ACC112 (cell line): Measurements from ENCODE around the gene PLPP4.
"Not testable (repeated sequence)": the region's sequence is repeated elsewhere in the genome, so short reads cannot be mapped to it uniquely, and the experiment has no call there.

ENCODE experiments used
- H2AFZ ChIP-seq: fragments of 200-600 bp; sonication (generic); one replicate; pipeline ENCODE4 v1.6.0; 2017; ENCODE audit warnings: antibody characterized with exemption, low read length; ENCODE audit not compliant: unreplicated experiment
- H3K27ac ChIP-seq: fragments of 200-600 bp; sonication (generic); 2 replicates; pipeline ENCODE4 v1.5.1; 2014; ENCODE audit warnings: low read depth, mild to moderate bottlenecking, antibody characterized with exemption, low read length, moderate library complexity
- H3K27me3 ChIP-seq: fragments of 200-600 bp; sonication (generic); 2 replicates; pipeline ENCODE4 v1.6.1; 2014; ENCODE audit warnings: mild to moderate bottlenecking, antibody characterized with exemption, low read length, moderate library complexity, mixed read lengths; ENCODE audit not compliant: insufficient read depth
- H3K36me3 ChIP-seq: fragments of 200-600 bp; sonication (generic); 2 replicates; pipeline ENCODE4 v1.6.1; 2016; ENCODE audit warnings: mild to moderate bottlenecking, antibody characterized with exemption, low read length, moderate library complexity, mixed read lengths; ENCODE audit not compliant: insufficient read depth
- H3K4me1 ChIP-seq: fragments of 200-600 bp; sonication (generic); one replicate; pipeline ENCODE4 v1.6.1; 2016; ENCODE audit warnings: low read length, mixed read lengths; ENCODE audit not compliant: insufficient read depth, unreplicated experiment, control insufficient read depth
- H3K4me3 ChIP-seq: fragments of 200-600 bp; sonication (generic); 2 replicates; pipeline ENCODE4 v1.5.1; 2014; ENCODE audit warnings: mild to moderate bottlenecking, low read depth, low read length
- H3K79me2 ChIP-seq: fragments of 200-600 bp; sonication (generic); one replicate; pipeline ENCODE4 v1.6.0; 2016; ENCODE audit warnings: low read length; ENCODE audit not compliant: control insufficient read depth, unreplicated experiment, insufficient read depth

The PLPP4 gene

GRCh38 chr10:120485946-120486345 lies 28.9 kb downstream of the PLPP4 start:
- Histone ChIP-seq H3K4me3 (no peak overlapping the region), H2AFZ (no peak overlapping the region), H3K27me3 (no peaks in the 10 kb centered on the region), H3K36me3 (no peaks in the 10 kb centered on the region), H3K79me2 (no peaks in the 10 kb centered on the region), H3K27ac (no peak overlapping the region), H3K4me1 (no peaks in the 10 kb centered on the region)

DNA sequence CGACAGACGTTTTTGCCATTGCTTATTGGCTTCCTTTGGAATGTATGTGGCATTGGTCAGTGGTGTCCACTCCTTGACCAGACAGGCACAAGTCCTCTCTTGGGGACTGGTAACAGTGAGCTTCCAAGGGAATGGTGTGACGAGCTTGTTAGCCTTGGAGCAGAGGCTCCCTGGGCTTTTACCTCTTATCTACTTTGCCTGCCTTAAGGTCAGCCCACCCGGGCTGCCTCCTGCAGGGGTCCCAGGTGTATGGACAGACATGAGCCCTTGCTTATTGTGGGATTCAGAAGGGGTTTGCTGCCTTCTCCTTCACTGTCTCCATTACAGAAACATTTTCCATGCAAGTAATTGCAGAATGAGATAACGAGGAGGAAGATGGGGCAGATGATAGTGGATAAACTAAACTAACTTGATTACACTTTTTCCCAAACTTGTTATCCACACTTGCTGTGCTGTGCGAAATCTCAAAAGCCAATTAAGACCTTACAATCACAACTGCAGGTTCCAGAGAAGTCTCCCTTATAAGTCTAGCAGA lies 29.7 kb downstream of the PLPP4 start:
- no peaks in the 10 kb centered on the region for H3K4me1 ChIP-seq
- no peaks in the 10 kb centered on the region for H3K36me3 ChIP-seq
- H3K27ac ChIP-seq = no peak overlapping the region
- no peak overlapping the region for H2AFZ ChIP-seq
- H3K27me3 ChIP-seq = no peaks in the 10 kb centered on the region
- H3K4me3 ChIP-seq = no peak overlapping the region
- H3K79me2 ChIP-seq = no peaks in the 10 kb centered on the region

DNA sequence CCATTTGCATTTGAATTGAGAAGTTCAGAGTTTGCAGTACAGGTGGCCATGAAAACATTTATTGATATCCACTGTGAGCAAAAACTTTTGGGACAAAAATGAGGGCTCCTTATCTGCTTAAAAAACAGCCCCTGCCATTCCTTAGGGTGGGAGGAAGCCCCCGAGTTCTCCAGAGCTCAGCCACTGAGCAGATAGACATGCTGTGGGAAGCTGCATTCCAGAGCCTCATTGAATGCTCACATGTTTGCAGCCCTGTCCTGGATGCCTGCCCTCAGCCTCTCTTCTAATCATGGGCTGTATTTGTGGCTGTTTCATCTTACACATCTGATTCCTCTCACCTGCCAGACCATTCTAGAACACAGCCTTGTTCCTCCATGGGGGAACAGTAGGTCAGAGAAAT lies 33.3 kb downstream of the PLPP4 start:
- Histone ChIP-seq H3K27me3 (no peaks in the 10 kb centered on the region), H3K27ac (no peak overlapping the region), H2AFZ (no peak overlapping the region), H3K79me2 (no peaks in the 10 kb centered on the region), H3K4me1 (no peaks in the 10 kb centered on the region), H3K4me3 (no peak overlapping the region), H3K36me3 (no peaks in the 10 kb centered on the region)

DNA sequence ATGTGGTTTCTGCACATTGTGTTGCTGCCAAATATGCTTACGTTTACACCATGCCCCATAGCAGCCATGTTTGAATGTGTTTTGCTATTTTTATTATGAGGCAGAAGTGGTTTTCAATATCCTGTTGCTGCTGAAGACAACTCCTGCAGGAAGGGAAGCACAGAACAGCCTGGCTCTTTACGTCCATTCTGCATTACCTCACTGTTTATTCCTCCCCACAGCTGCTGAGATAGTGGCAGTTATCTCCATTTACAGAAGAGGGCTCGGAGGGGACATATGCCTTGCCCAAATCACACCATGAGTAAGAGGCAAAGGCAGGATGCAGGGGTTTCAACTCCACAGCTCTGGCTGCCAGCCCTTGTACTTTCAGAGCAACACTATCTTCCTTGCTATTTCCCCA lies 35.3 kb downstream of the PLPP4 start:
- Histone ChIP-seq H2AFZ (no peak overlapping the region), H3K4me1 (no peaks in the 10 kb centered on the region), H3K36me3 (no peaks in the 10 kb centered on the region), H3K27ac (no peak overlapping the region), H3K4me3 (no peak overlapping the region), H3K79me2 (no peaks in the 10 kb centered on the region), H3K27me3 (no peaks in the 10 kb centered on the region)

DNA sequence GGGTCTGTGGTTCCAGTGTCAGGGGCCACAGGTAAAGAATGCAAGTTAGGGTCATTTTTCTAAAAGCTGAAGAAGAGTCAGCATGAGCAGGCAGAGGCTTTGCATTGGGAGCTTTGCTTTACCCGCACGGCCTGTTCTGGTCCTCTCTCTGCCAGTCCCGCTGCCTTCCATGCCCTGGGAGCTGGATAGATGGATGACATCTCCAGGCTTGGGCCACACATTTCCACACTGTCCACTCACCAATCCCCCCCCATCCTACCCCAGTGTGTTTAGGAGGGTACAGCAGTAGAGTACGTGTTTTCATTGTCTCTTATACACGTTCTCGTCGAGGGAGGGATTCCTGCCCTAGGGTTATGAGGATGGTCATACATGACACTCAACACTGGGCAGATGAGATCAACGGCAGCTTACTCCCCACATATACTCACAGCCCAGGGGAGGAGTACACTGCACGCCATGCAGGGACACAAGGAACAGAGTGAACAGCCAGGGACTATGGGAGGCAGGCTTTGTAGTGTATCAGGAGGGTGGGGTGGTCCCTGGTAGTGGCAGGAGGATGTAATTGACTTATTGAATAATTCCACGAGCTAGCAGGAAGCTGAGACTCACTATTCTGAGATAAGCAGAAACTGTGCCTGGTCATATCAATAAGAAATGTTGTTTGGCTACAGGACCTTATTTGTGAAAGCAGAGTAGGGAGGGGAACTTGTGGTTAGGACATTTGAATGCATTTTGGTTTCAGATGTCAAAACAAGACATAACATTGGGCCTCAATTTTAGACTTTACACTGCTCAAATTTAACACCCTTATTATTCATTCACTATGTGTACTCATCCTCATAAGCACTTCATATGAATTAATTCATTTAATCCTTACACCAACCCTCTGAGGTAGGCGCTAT lies 36.6 kb downstream of the PLPP4 start:
- no peak overlapping the region for H3K4me3 ChIP-seq
- H3K79me2 ChIP-seq = no peaks in the 10 kb centered on the region
- H3K27ac ChIP-seq = no peak overlapping the region
- H3K4me1 ChIP-seq = no peaks in the 10 kb centered on the region
- H3K27me3 ChIP-seq = no peaks in the 10 kb centered on the region
- no peaks in the 10 kb centered on the region for H3K36me3 ChIP-seq
- H2AFZ ChIP-seq = no peak overlapping the region

- Histone ChIP-seq H3K36me3 (no peaks in the 10 kb centered on the region), H3K79me2 (no peaks in the 10 kb centered on the region), H2AFZ (no peak overlapping the region), H3K27ac (no peak overlapping the region), H3K4me1 (no peaks in the 10 kb centered on the region), H3K27me3 (no peaks in the 10 kb centered on the region), H3K4me3 (no peak overlapping the region)
These were observed 37.3 kb downstream of the PLPP4 start for GRCh38 chr10:120494313-120494710.

GRCh38 chr10:120495226-120496009 lies 38.4 kb downstream of the PLPP4 start:
- Histone ChIP-seq H3K27ac (no peak overlapping the region), H3K27me3 (no peaks in the 10 kb centered on the region), H2AFZ (no peak overlapping the region), H3K36me3 (no peaks in the 10 kb centered on the region), H3K4me1 (no peaks in the 10 kb centered on the region), H3K4me3 (no peak overlapping the region), H3K79me2 (no peaks in the 10 kb centered on the region)

GRCh38 chr10:120499883-120500282 lies 42.9 kb downstream of the PLPP4 start:
- Histone ChIP-seq H3K4me3 (no peak overlapping the region), H3K27me3 (no peaks in the 10 kb centered on the region), H3K79me2 (no peaks in the 10 kb centered on the region), H2AFZ (no peak overlapping the region), H3K27ac (no peak overlapping the region), H3K36me3 (no peaks in the 10 kb centered on the region), H3K4me1 (no peaks in the 10 kb centered on the region)

DNA sequence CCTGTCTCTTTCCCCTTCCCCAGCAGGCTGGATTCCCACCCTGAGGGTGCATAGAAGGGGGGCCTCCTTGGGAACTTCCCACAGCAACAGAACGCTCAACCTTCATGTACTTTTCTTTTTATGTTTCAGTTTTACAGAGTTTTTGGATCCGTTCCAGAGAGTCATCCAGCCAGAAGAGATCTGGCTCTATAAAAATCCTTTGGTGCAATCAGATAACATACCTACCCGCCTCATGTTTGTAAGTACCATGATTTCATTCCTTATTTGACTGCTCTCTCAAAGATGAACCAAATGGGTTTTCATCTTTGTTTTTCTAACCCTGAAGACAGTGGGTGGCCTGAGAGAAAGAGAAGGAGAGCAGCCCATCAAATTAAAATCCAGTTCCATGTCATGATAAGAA lies 46.7 kb downstream of the PLPP4 start:
- H3K79me2 ChIP-seq = no peaks in the 10 kb centered on the region

DNA sequence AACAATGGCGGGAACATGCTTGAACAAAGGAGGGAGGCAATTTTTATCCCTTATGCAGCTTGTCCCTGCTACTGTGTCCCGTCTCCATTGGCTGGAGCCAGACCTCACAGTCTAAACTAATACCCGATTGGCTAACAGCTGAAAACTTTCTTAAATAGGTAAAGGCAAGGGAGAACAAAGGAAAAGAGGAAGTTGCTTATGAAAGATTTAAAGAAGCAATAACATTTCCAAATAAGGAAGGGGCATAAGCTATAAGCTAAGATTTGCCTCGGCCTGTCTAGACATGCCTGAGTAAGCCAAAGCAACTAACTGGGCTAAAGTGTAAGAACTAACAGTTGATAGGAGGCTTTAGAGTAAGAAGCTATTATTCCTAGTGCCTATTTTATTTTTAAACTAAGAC lies 47.2 kb downstream of the PLPP4 start:
- H2AFZ ChIP-seq, H3K79me2 ChIP-seq, H3K27ac ChIP-seq, H3K27me3 ChIP-seq, H3K4me1 ChIP-seq, H3K4me3 ChIP-seq, H3K36me3 ChIP-seq: not testable (repeated sequence)

More for the DNA sequence above, 46.7 kb downstream of the PLPP4 start:
- Histone ChIP-seq H3K4me3 (no peak overlapping the region), H3K27me3 (no peaks in the 10 kb centered on the region), H3K4me1 (no peaks in the 10 kb centered on the region), H3K27ac (no peak overlapping the region), H2AFZ (no peak overlapping the region), H3K36me3 (no peaks in the 10 kb centered on the region)
